HTERT RPE-1 (cell line): ENCODE results near the gene RNF157.
"Not testable (repeated sequence)": the region's sequence is repeated elsewhere in the genome, so short reads cannot be mapped to it uniquely, and the experiment has no call there.

Source experiments
- in situ Hi-C: fragments of 300-500 bp; cut with MboI; formaldehyde crosslinking; loops from 4 replicates; pipeline ENCODE4 v1.14.3; 2020; ENCODE audit warnings: low sequenced_read_pairs

Gene RNF157

GRCh38 chr17:76236603-76237002, 3.7 kb downstream of the RNF157 start:
- in situ Hi-C loops = no loop called here

GRCh38 chr17:76235883-76236282, 4.4 kb downstream of the RNF157 start:
- in situ Hi-C loops = no loop called here

- in situ Hi-C loops = no loop called here
Observed at GRCh38 chr17:76234354-76234679, 6.0 kb downstream of the RNF157 start.

- in situ Hi-C loops = no loop called here
Observed at GRCh38 chr17:76233588-76234353, 6.5 kb downstream of the RNF157 start.

- in situ Hi-C loops = no loop called here
Observed at GRCh38 chr17:76232342-76232741, 8.0 kb downstream of the RNF157 start.

GRCh38 chr17:76226749-76227148, 13.5 kb downstream of the RNF157 start:
- in situ Hi-C loops = not testable (repeated sequence)

GRCh38 chr17:76225373-76226086, 14.8 kb downstream of the RNF157 start:
- in situ Hi-C loops = not testable (repeated sequence)

GRCh38 chr17:76223802-76224201, 16.5 kb downstream of the RNF157 start:
- in situ Hi-C loops = no loop called here

- in situ Hi-C loops = no loop called here
Observed at GRCh38 chr17:76219670-76220383, 20.5 kb downstream of the RNF157 start.

- in situ Hi-C loops = no loop called here
Observed at GRCh38 chr17:76217081-76217480, 23.2 kb downstream of the RNF157 start.

GRCh38 chr17:76213491-76213890, 26.8 kb downstream of the RNF157 start:
- in situ Hi-C loops = no loop called here

- in situ Hi-C loops = no loop called here
Observed at GRCh38 chr17:76208120-76208519, 32.2 kb downstream of the RNF157 start.

GRCh38 chr17:76207275-76208059, 32.8 kb downstream of the RNF157 start:
- in situ Hi-C loops = no loop called here

- in situ Hi-C loops = not testable (repeated sequence)
Observed at GRCh38 chr17:76205542-76206144, 34.6 kb downstream of the RNF157 start.

GRCh38 chr17:76204277-76204676, 36.0 kb downstream of the RNF157 start:
- in situ Hi-C loops = no loop called here

- in situ Hi-C loops = no loop called here
Observed at GRCh38 chr17:76200354-76200753, 39.9 kb downstream of the RNF157 start.

- in situ Hi-C loops = no loop called here
Observed at GRCh38 chr17:76199469-76199868, 40.8 kb downstream of the RNF157 start.

GRCh38 chr17:76198702-76199101, 41.6 kb downstream of the RNF157 start:
- in situ Hi-C loops = no loop called here

- in situ Hi-C loops = no loop called here
Observed at GRCh38 chr17:76197911-76198310, 42.4 kb downstream of the RNF157 start.

GRCh38 chr17:76196675-76197074, 43.6 kb downstream of the RNF157 start:
- in situ Hi-C loops = no loop called here
